Liver (tissue), 3 donors: Measurements from ENCODE around the gene XPO5.

Experiments
- CTCF ChIP-seq: fragments of 150-350 bp; IDR thresholded peaks from 2 replicates; pipeline ENCODE4 v1.5.1; 2017; ENCODE audit warnings: improper control_type of control experiment, low read depth, low read length; ENCODE audit not compliant: missing input control
- EGR1 ChIP-seq, 2 donors: IDR thresholded peaks; 2 replicates each; pipeline ENCODE4 v1.6.1; 2016 to 2018; ENCODE audit warnings: antibody characterized with exemption in 2 of 2, low read depth in 2 of 2
- SP1 ChIP-seq: IDR thresholded peaks from 2 replicates; pipeline ENCODE4 v1.6.1; 2018; ENCODE audit warnings: antibody characterized with exemption, mild to moderate bottlenecking
- TAF1 ChIP-seq: conservative IDR thresholded peaks from 2 replicates; pipeline ENCODE4 v1.6.1; 2016; ENCODE audit warnings: antibody characterized with exemption, mild to moderate bottlenecking
- YY1 ChIP-seq: IDR thresholded peaks from 2 replicates; pipeline ENCODE4 v1.6.1; 2016; ENCODE audit warnings: antibody characterized with exemption, mild to moderate bottlenecking
- donor health status: healthy.
- donor health status: healthy.

DNA sequence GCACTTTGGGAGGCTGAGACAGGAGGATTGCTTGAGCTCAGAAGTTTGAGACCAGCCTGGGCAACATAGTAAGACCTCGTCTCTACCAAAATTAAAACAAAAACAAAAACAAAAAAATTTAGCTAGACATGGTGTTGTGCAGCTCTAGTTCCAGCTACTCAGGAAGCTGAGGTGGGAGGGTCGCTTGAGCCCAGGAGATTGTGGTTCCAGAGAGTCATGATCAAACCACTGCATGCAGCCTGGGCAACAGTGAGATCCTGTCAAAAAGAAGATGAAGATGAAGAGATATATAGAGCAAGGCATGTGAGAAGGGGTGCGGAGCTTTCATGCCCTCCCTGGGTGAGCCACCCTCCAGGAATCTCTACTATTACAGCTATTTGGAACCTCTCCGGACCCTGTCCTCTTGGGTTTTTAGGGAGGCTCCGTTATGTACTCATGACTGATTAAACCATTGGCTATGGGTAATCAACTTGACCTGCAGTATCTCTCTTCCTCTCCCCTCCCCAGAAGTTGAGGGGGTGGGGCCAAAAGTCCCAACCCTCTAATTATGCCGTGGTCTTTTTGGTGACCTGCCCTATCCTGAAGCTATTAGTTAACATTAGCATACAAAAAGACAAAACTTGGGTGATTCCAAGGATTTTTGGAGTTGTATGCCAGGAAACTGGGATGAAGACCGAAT is 9.2 kb upstream of the XPO5 start:
- TF ChIP-seq CTCF, result no peak
- no peak for TF ChIP-seq YY1
- no peak for TF ChIP-seq EGR1 (IDR thresholded peaks at IDR 0.05; ENCODE audit: low read depth in 2 of 2)
- TF ChIP-seq TAF1, result no peak
- TF ChIP-seq SP1, result no peak
